CD4-positive, alpha-beta T cell treated with Interleukin-4 for 4 hours (primary cell): ENCODE results near the gene HCN2.
"Not testable (repeated sequence)": the region's sequence is repeated elsewhere in the genome, so short reads cannot be mapped to it uniquely, and the experiment has no call there.

Experiments
- DNase-seq: peaks from one replicate; pipeline ENCODE4 v3.0.0-alpha.2; 2020

The HCN2 gene

GRCh38 chr19:622666-623065 lies 33.0 kb downstream of the HCN2 start:
- DNase-seq: no peak

GRCh38 chr19:623175-623916 lies 33.7 kb downstream of the HCN2 start:
- no peak for DNase-seq

GRCh38 chr19:623974-624373 lies 34.3 kb downstream of the HCN2 start:
- no peak for DNase-seq

GRCh38 chr19:624433-625109 lies 34.9 kb downstream of the HCN2 start:
- DNase-seq: no peak

GRCh38 chr19:625257-625656 lies 35.6 kb downstream of the HCN2 start:
- no peak for DNase-seq

- not testable (repeated sequence) for DNase-seq
Measured at GRCh38 chr19:626566-626965, 36.9 kb downstream of the HCN2 start.

- no peak for DNase-seq
Measured at GRCh38 chr19:628168-628567, 38.5 kb downstream of the HCN2 start.

- DNase-seq: not testable (repeated sequence)
Measured at GRCh38 chr19:629515-629914, 39.8 kb downstream of the HCN2 start.

GRCh38 chr19:629961-630714 lies 40.5 kb downstream of the HCN2 start:
- DNase-seq: no peak

GRCh38 chr19:632579-633067 lies 42.9 kb downstream of the HCN2 start:
- DNase-seq: no peak

- DNase-seq: peak; percentile 98
Measured at GRCh38 chr19:633068-633785, 43.5 kb downstream of the HCN2 start, which contains the start of gene POLRMT. Gene POLRMT (minus strand): TSS chr19:633537. CDS start chr19:633512, 25 bp downstream.

- DNase-seq: no peak
Measured at GRCh38 chr19:633786-634639, 44.3 kb downstream of the HCN2 start.

- DNase-seq: no peak
Measured at GRCh38 chr19:634975-635652, 45.4 kb downstream of the HCN2 start.

- no peak for DNase-seq
Measured at GRCh38 chr19:638906-639252, 49.2 kb downstream of the HCN2 start.

GRCh38 chr19:639253-640160 lies 49.8 kb downstream of the HCN2 start, which contains the start of gene FGF22:
Gene FGF22 (plus strand): TSS chr19:639879. CDS start chr19:639926, 47 bp downstream.
- DNase-seq: peak; percentile 94

- no peak for DNase-seq
Measured at GRCh38 chr19:640161-640558, 50.5 kb downstream of the HCN2 start.

GRCh38 chr19:640606-641189 lies 51.0 kb downstream of the HCN2 start:
- DNase-seq: no peak

- DNase-seq: no peak
Measured at GRCh38 chr19:641702-642101, 52.0 kb downstream of the HCN2 start.
